ENCODE measurements around the gene NAGLU. TPM values are rescaled to one million over a fixed set of nuclear protein-coding genes. Genes with fewer than 3 reads are reported as not detected.
A peak's percentile ranks its signal among the peaks of the same experiment; 100 is the strongest.

NAGLU gene
- polyA plus RNA-seq, 1 of the 3 experiments (the other 2 are of a cell fraction): 33.9 TPM

DNA sequence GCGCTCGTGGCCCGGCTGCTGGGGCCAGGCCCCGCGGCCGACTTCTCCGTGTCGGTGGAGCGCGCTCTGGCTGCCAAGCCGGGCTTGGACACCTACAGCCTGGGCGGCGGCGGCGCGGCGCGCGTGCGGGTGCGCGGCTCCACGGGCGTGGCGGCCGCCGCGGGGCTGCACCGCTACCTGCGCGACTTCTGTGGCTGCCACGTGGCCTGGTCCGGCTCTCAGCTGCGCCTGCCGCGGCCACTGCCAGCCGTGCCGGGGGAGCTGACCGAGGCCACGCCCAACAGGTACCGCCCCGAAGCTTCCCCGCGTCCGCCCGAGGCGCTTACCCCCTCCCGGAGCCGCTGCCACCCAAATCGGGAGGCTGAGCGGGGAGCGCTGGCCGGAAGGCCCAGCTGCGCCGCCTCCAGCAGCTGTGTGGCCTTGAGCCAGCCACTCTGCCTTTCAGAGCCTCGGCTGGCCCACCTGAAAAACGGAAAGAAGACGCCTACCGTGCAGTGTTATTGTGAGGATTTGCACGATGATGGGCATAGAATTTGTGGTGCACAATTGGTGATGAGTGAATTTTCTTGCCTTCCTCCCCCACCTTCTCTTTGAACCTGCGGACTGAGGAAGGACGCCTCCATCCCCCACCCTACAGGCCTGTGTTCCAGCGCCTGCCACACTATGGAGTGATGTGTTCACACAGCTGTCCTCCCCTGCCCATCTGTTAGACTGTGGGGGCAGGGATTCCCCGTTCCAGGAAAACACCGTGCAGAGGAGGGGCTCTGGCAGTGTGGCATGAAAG lies 523 bp downstream of the NAGLU start:
- no peaks in the 10 kb centered on the region for H3K27me3 ChIP-seq (ENCODE audit: insufficient read depth)
- 4% methylated on average over 13 of the region's 65 CpGs for WGBS (ENCODE audit: low lambda C conversion rate)
- no peaks in the 10 kb centered on the region for H3K9me2 ChIP-seq
- 0 out of 2 replicates have a peak, but pooled peaks cover 4% of the 10 kb centered on the region for H4K20me1 ChIP-seq (ENCODE audit: insufficient read depth)
- peak overlapping the region; percentile 100 for H3K4me2 ChIP-seq
- POLR2A ChIA-PET: interaction anchor here (1.0 to 3.6 kb wide), 6 partner anchors 9 to 237 kb away, joined by 3 to 17 read pairs (median 3); partner anchors contain the start of genes PLEKHH3 and VPS25
- no peak overlapping the region for H2AFZ ChIP-seq (ENCODE audit: low read depth)
- peaks cover 4 to 18% of the 10 kb centered on the region in 2 experiments; a peak in 3 of 4 replicates for H3K4me1 ChIP-seq (ENCODE audit: control insufficient read depth in 1 of 2, insufficient read depth in 2 of 2, low read depth in 1 of 2, low read length in 1 of 2)
- no peaks in the 10 kb centered on the region for H3K9me3 ChIP-seq
- peaks cover 22% of the 10 kb centered on the region for H3F3A ChIP-seq (replicated peaks; ENCODE audit: insufficient read depth)
- TF ChIP-seq GATA2 (CRISPR knock-in tag; IDR thresholded peaks at IDR 0.05) (no peak), ELF1 (IDR thresholded peaks at IDR 0.05) (no peak), CTCF (IDR thresholded peaks at IDR 0.05) (no peak), CHD2 (IDR thresholded peaks at IDR 0.05; ENCODE audit: low read length, partially characterized antibody) (peak; percentile 76), MEF2A (IDR thresholded peaks at IDR 0.05; ENCODE audit: borderline replicate concordance, low read depth) (no peak), TCF12 (IDR thresholded peaks at IDR 0.05) (no peak), YY1 (IDR thresholded peaks at IDR 0.05; ENCODE audit: low read depth) (no peak), TEAD4 (IDR thresholded peaks at IDR 0.05; ENCODE audit: borderline replicate concordance, insufficient read depth) (no peak), EP300 (IDR thresholded peaks at IDR 0.05; ENCODE audit: borderline replicate concordance in 1 of 2, low read depth in 1 of 2, low read length in 1 of 2) (0 out of 4 replicates have a peak, but pooled peaks of 1 of the 2 experiments have one; percentile 3), POLR2AphosphoS5 (IDR thresholded peaks at IDR 0.05; ENCODE audit: low read depth, low read length) (no peak), JUND (IDR thresholded peaks at IDR 0.05) (no peak), MXI1 (IDR thresholded peaks at IDR 0.05; ENCODE audit: low read depth, low read length) (peak; percentile 68; the same call in 1 of the 2 replicates), SIN3A (IDR thresholded peaks at IDR 0.05; ENCODE audit: borderline replicate concordance, low read depth, low read length) (0 out of 2 replicates have a peak, but pooled peaks have one; percentile 60)
- TF ChIP-seq, protein P1, sequence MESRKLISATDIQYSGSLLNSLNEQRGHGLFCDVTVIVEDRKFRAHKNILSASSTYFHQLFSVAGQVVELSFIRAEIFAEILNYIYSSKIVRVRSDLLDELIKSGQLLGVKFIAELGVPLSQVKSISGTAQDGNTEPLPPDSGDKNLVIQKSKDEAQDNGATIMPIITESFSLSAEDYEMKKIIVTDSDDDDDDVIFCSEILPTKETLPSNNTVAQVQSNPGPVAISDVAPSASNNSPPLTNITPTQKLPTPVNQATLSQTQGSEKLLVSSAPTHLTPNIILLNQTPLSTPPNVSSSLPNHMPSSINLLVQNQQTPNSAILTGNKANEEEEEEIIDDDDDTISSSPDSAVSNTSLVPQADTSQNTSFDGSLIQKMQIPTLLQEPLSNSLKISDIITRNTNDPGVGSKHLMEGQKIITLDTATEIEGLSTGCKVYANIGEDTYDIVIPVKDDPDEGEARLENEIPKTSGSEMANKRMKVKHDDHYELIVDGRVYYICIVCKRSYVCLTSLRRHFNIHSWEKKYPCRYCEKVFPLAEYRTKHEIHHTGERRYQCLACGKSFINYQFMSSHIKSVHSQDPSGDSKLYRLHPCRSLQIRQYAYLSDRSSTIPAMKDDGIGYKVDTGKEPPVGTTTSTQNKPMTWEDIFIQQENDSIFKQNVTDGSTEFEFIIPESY (IDR thresholded peaks at IDR 0.05; ENCODE audit: borderline replicate concordance, low read depth): no peak
- TF ChIP-seq, protein P2, sequence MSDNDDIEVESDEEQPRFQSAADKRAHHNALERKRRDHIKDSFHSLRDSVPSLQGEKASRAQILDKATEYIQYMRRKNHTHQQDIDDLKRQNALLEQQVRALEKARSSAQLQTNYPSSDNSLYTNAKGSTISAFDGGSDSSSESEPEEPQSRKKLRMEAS (IDR thresholded peaks at IDR 0.05; ENCODE audit: low read depth): peak; percentile 62
- peaks cover 22% of the 10 kb centered on the region for H3K79me2 ChIP-seq (ENCODE audit: insufficient read depth)
- H3K4me3 ChIP-seq (ENCODE audit: low read depth in 2 of 2, low read length in 1 of 2): peak overlapping the region; percentile 70 to 82
- peak overlapping the region; percentile 70 for H3K9ac ChIP-seq
- H3K27ac ChIP-seq (ENCODE audit: low read depth in 2 of 2, low read length in 1 of 2): peak overlapping the region; percentile 50 to 86; a peak in 3 of 4 replicates
- CTCF ChIA-PET: interaction anchor here (0.6 to 2.4 kb wide), 6 partner anchors 10 to 462 kb away, joined by 3 to 18 read pairs (median 4); partner anchors contain the start of gene RPL27
- H3K36me3 ChIP-seq (replicated peaks in 1 of 2; ENCODE audit: control insufficient read depth in 1 of 2, insufficient read depth in 2 of 2, low read length in 1 of 2): peaks cover 11 to 12% of the 10 kb centered on the region in 2 experiments
- peak; percentile 92 for DNase-seq
